HG02678 (cell line): ENCODE data around the gene GSTM2.

Experiments
- ATAC-seq: cut with Tn5 transposase; IDR thresholded peaks from one replicate; pipeline ENCODE4 v1.9.1; 2021; ENCODE audit warnings: mild to moderate bottlenecking, moderate library complexity; ENCODE audit not compliant: unreplicated experiment

Gene GSTM2

GRCh38 chr1:109629372-109630030 is 38.4 kb upstream of the GSTM2 start:
- no peak for ATAC-seq

- ATAC-seq: no peak
Observed at GRCh38 chr1:109630081-109630897, 37.6 kb upstream of the GSTM2 start.

GRCh38 chr1:109630898-109631512 is 36.9 kb upstream of the GSTM2 start:
- ATAC-seq: no peak

- ATAC-seq: no peak
Observed at GRCh38 chr1:109631513-109632505, 36.0 kb upstream of the GSTM2 start.

- ATAC-seq: no peak
Observed at GRCh38 chr1:109632671-109633346, 35.0 kb upstream of the GSTM2 start.

- ATAC-seq: no peak
Observed at GRCh38 chr1:109634292-109634691, 33.6 kb upstream of the GSTM2 start.

GRCh38 chr1:109634771-109635750 is 32.8 kb upstream of the GSTM2 start:
- ATAC-seq: no peak

- no peak for ATAC-seq
Observed at GRCh38 chr1:109635862-109636200, 32.0 kb upstream of the GSTM2 start.

GRCh38 chr1:109636201-109636952 is 31.5 kb upstream of the GSTM2 start:
- ATAC-seq: no peak

- no peak for ATAC-seq
Observed at GRCh38 chr1:109637446-109637845, 30.4 kb upstream of the GSTM2 start.

- no peak for ATAC-seq
Observed at GRCh38 chr1:109639063-109639840, 28.6 kb upstream of the GSTM2 start.

- ATAC-seq: no peak
Observed at GRCh38 chr1:109639841-109640184, 28.0 kb upstream of the GSTM2 start.

- ATAC-seq: peak; percentile 63
Observed at GRCh38 chr1:109640285-109640865, 27.5 kb upstream of the GSTM2 start.

GRCh38 chr1:109641078-109641740 is 26.6 kb upstream of the GSTM2 start:
- no peak for ATAC-seq

- no peak for ATAC-seq
Observed at GRCh38 chr1:109641861-109642260, 26.0 kb upstream of the GSTM2 start.

- no peak for ATAC-seq
Observed at GRCh38 chr1:109642626-109643025, 25.2 kb upstream of the GSTM2 start.
